Right atrium auricular region (tissue), 2 donors: ENCODE data around the gene ZNF574. TPM values are rescaled to one million over a fixed set of nuclear protein-coding genes. Genes with fewer than 3 reads are reported as not detected.
A peak's percentile ranks its signal among the peaks of the same experiment; 100 is the strongest.

ENCODE experiments used
- DNase-seq: peaks from one replicate; pipeline ENCODE4 v3.0.0-alpha.2; 2019; ENCODE audit warnings: low spot score
- H3K27ac ChIP-seq, 2 donors: fragments of 200-600 bp; sonication (generic); 1 replicate in 1 of 2; 2 replicates in 1 of 2; pipeline ENCODE4 v1.5.1; 2016 to 2019
- H3K27me3 ChIP-seq, 2 donors: fragments of 200-600 bp; sonication (generic); one replicate each; pipeline versions ENCODE4 v1.5.1 to v1.6.0; 2017 to 2019
- H3K36me3 ChIP-seq: fragments of 200-600 bp; sonication (generic); one replicate; pipeline ENCODE4 v1.5.1; 2016
- H3K4me1 ChIP-seq, 2 donors: fragments of 200-600 bp; sonication (generic); one replicate each; pipeline versions ENCODE4 v1.5.1 to v1.6.0; 2017 to 2019
- H3K4me3 ChIP-seq, 2 donors: fragments of 200-600 bp; sonication (generic); 1 replicate in 1 of 2; 2 replicates in 1 of 2; pipeline ENCODE4 v1.5.1; 2017 to 2019; ENCODE audit warnings: mild to moderate bottlenecking in 1 of 2, moderate library complexity in 1 of 2
- H3K9me3 ChIP-seq, 2 donors: fragments of 200-600 bp; sonication (generic); one replicate each; pipeline ENCODE4 v1.5.1; 2019
- total RNA-seq, 2 donors: library from RNA; depleted of rRNA; stranded (reverse); fragments of >200 nt; gene quantifications; one replicate each; pipeline ENCODE4 v1.1.0, GENCODE V29; 2016
- TF ChIP-seq, protein P1 (sequence below), 2 donors: fragments of 200-600 bp; sonication (generic); IDR thresholded peaks; one replicate each; pipeline ENCODE4 v1.5.1; 2019; ENCODE audit warnings: antibody characterized with exemption in 2 of 2

ZNF574 gene
- total RNA-seq, 2 donors from 2014 or later = 8.1 to 13.6 TPM

GRCh38 chr19:42110658-42111057, 34.7 kb downstream of the ZNF574 start:
- DNase-seq = no peak
- no peaks in the 10 kb centered on the region for H3K27me3 ChIP-seq
- no peaks in the 10 kb centered on the region for H3K9me3 ChIP-seq
- H3K4me3 ChIP-seq = no peak overlapping the region
- H3K27ac ChIP-seq = no peak overlapping the region
- H3K36me3 ChIP-seq = no peaks in the 10 kb centered on the region
- H3K4me1 ChIP-seq = peaks cover 0 to 22% of the 10 kb centered on the region in 2 donors
- TF ChIP-seq, protein P1, sequence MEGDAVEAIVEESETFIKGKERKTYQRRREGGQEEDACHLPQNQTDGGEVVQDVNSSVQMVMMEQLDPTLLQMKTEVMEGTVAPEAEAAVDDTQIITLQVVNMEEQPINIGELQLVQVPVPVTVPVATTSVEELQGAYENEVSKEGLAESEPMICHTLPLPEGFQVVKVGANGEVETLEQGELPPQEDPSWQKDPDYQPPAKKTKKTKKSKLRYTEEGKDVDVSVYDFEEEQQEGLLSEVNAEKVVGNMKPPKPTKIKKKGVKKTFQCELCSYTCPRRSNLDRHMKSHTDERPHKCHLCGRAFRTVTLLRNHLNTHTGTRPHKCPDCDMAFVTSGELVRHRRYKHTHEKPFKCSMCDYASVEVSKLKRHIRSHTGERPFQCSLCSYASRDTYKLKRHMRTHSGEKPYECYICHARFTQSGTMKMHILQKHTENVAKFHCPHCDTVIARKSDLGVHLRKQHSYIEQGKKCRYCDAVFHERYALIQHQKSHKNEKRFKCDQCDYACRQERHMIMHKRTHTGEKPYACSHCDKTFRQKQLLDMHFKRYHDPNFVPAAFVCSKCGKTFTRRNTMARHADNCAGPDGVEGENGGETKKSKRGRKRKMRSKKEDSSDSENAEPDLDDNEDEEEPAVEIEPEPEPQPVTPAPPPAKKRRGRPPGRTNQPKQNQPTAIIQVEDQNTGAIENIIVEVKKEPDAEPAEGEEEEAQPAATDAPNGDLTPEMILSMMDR (IDR thresholded peaks at IDR 0.05) = no peak

DNA sequence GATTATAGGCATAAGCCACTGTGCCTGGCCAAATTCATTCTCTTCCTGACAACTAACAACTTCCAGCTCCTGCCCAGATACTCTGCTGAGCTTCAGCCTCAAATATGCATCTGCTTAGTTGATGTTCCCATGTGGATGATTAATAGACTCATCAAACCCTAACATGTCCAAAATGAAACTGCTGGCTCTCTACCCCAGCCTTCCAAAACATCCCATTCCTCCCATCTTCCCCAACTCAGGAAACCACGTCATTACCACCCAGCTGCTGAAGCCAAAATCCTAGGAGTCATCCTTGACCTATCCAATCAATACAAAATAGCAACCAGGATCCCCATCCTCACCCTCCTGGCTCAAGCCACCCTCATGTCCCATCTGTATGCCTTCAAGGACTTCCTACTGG, 35.4 kb downstream of the ZNF574 start:
- H3K36me3 ChIP-seq = no peaks in the 10 kb centered on the region
- TF ChIP-seq, protein P1 (IDR thresholded peaks at IDR 0.05) = no peak
- DNase-seq = no peak
- H3K9me3 ChIP-seq = no peaks in the 10 kb centered on the region
- H3K4me1 ChIP-seq = peaks cover 0 to 22% of the 10 kb centered on the region in 2 donors
- no peak overlapping the region for H3K4me3 ChIP-seq
- no peak overlapping the region for H3K27ac ChIP-seq
- H3K27me3 ChIP-seq = no peaks in the 10 kb centered on the region

GRCh38 chr19:42111811-42112210, 35.8 kb downstream of the ZNF574 start:
- Histone ChIP-seq H3K27me3 (no peaks in the 10 kb centered on the region), H3K36me3 (no peaks in the 10 kb centered on the region), H3K27ac (no peak overlapping the region), H3K4me1 (peaks cover 0 to 22% of the 10 kb centered on the region in 2 donors), H3K9me3 (no peaks in the 10 kb centered on the region), H3K4me3 (no peak overlapping the region)
- TF ChIP-seq, protein P1 (IDR thresholded peaks at IDR 0.05) = no peak
- DNase-seq = no peak

DNA sequence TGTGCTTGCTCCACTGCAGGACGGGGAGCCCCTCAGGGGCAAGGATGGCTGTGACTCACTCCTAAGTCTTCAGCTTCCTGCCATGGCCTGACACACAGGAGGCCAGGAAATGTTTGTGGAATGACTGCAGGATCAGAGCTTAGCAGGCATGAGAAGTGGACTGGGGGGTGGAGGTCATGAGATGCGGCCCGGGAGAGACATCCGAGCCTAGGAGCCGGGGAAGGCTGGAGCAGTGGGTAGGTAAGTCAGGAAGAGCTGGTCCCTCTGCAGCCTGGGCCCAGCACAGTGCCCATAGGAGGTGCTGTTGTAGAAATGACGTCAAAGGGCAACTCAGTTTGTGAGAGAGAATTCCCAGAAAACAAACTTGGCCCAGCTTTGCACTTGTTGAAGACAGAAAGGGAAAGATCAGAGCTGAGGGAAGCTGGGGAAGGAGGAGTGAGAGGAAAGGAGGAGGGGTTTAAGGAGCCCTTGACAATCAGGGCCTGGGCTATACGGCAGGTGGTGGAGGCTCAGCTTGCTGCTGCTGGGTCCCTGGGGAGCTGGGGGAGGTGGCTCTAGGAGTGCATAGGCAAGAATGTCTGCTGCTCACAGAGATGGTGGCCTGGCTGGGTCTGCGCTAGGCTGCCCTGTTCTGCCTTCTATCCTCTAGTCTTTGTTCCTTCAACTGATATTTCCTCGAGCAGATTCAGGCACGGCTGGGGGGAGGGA, 37.8 kb downstream of the ZNF574 start:
- Histone ChIP-seq H3K27me3 (no peaks in the 10 kb centered on the region), H3K9me3 (no peaks in the 10 kb centered on the region), H3K36me3 (no peaks in the 10 kb centered on the region), H3K4me1 (peaks cover 0 to 18% of the 10 kb centered on the region in 2 donors), H3K4me3 (no peak overlapping the region), H3K27ac (peak overlapping the region in 1 of 2 donors; percentile 25)
- TF ChIP-seq, protein P1 (IDR thresholded peaks at IDR 0.05) = no peak
- no peak for DNase-seq

- no peak overlapping the region for H3K4me3 ChIP-seq
- H3K27me3 ChIP-seq = no peaks in the 10 kb centered on the region
- peaks cover 0 to 14% of the 10 kb centered on the region in 2 donors for H3K4me1 ChIP-seq
- H3K9me3 ChIP-seq = no peaks in the 10 kb centered on the region
- no peak for DNase-seq
- no peak overlapping the region for H3K27ac ChIP-seq
- no peaks in the 10 kb centered on the region for H3K36me3 ChIP-seq
- TF ChIP-seq, protein P1 (IDR thresholded peaks at IDR 0.05) = no peak
Observed at GRCh38 chr19:42114412-42114811, 38.4 kb downstream of the ZNF574 start.

DNA sequence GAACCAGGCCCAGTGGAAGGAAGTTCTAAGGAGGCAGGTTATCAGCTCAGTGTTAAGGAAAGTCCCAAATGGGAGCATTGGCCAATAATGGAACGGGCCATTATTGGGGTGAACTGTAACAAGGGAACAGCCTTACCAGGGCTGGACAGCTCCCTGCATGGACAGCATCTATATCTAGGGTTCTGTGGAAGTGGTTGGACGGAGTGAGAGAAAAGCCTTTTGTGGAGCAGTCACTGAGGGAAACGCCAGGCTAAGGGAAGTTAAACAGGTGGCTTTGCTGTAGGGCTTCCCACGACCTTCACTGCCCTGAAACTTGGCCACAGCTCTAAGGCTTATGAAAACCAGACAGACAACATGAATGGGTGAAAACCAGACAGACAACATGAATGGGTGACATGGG, 39.3 kb downstream of the ZNF574 start:
- Histone ChIP-seq H3K27ac (no peak overlapping the region), H3K4me3 (no peak overlapping the region), H3K9me3 (no peaks in the 10 kb centered on the region), H3K27me3 (no peaks in the 10 kb centered on the region), H3K36me3 (no peaks in the 10 kb centered on the region), H3K4me1 (peaks cover 0 to 14% of the 10 kb centered on the region in 2 donors)
- DNase-seq = no peak
- TF ChIP-seq, protein P1 (IDR thresholded peaks at IDR 0.05) = no peak
